NOMO-1 (cell line): ENCODE data around the gene RPS6KA2.

ENCODE experiments used
- DNase-seq, 2 experiments: peaks; one replicate each; lab custom pipeline; 2025; ENCODE audit not compliant: unreplicated experiment in 2 of 2; lab: John Stamatoyannopoulos, UW

RPS6KA2 gene

GRCh38 chr6:166459272-166459671 is 167.8 kb downstream of the RPS6KA2 start:
- DNase-seq: no peak

- DNase-seq: no peak
These were observed 170.5 kb downstream of the RPS6KA2 start for GRCh38 chr6:166456395-166457156.

GRCh38 chr6:166454692-166455515 is 172.1 kb downstream of the RPS6KA2 start:
- DNase-seq: no peak

- no peak for DNase-seq
These were observed 173.4 kb downstream of the RPS6KA2 start for GRCh38 chr6:166453651-166454050.

GRCh38 chr6:166450167-166450873 is 176.7 kb downstream of the RPS6KA2 start:
- no peak for DNase-seq

- no peak for DNase-seq
These were observed 177.4 kb downstream of the RPS6KA2 start for GRCh38 chr6:166449641-166450040.

GRCh38 chr6:166449036-166449435 is 178.0 kb downstream of the RPS6KA2 start:
- DNase-seq: no peak

- no peak for DNase-seq
These were observed 178.6 kb downstream of the RPS6KA2 start for GRCh38 chr6:166448432-166448831.

GRCh38 chr6:166446567-166447065 is 180.4 kb downstream of the RPS6KA2 start:
- no peak for DNase-seq

GRCh38 chr6:166446146-166446545 is 180.9 kb downstream of the RPS6KA2 start:
- DNase-seq: no peak

- no peak for DNase-seq
These were observed 182.6 kb downstream of the RPS6KA2 start for GRCh38 chr6:166444446-166444845.

GRCh38 chr6:166443166-166443565 is 183.9 kb downstream of the RPS6KA2 start:
- no peak for DNase-seq

GRCh38 chr6:166442131-166442685 is 184.8 kb downstream of the RPS6KA2 start:
- DNase-seq: no peak

GRCh38 chr6:166441325-166442078 is 185.5 kb downstream of the RPS6KA2 start:
- DNase-seq: no peak

- DNase-seq: no peak
These were observed 186.3 kb downstream of the RPS6KA2 start for GRCh38 chr6:166440729-166441128.

GRCh38 chr6:166440106-166440505 is 186.9 kb downstream of the RPS6KA2 start:
- DNase-seq: no peak

GRCh38 chr6:166439366-166440091 is 187.5 kb downstream of the RPS6KA2 start:
- DNase-seq: no peak

- no peak for DNase-seq
These were observed 188.7 kb downstream of the RPS6KA2 start for GRCh38 chr6:166438211-166438861.

- no peak for DNase-seq
These were observed 189.4 kb downstream of the RPS6KA2 start for GRCh38 chr6:166437661-166438060.
